HEK293 (cell line): ENCODE data around the gene ARHGDIG.

Source experiments
- CTCF ChIA-PET: fragments of 350-600 bp; formaldehyde crosslinking; extraction: SDS; loops from one replicate; lab custom pipeline; 2021; ENCODE audit warnings: antibody characterized with exemption; lab: Yijun Ruan, JAX
- POLR2A ChIA-PET: fragments of 300-600 bp; formaldehyde crosslinking; extraction: SDS; loops from one replicate; lab custom pipeline; 2020; ENCODE audit warnings: antibody characterized with exemption, inconsistent platforms; lab: Yijun Ruan, JAX
- H3K27ac ChIP-seq: fragments of 200-500 bp; sonication (Bioruptor generic); 2 replicates; pipeline ENCODE4 v1.5.1; 2014; ENCODE audit warnings: low read depth, low read length, control low read depth, inconsistent platforms; ENCODE audit errors: extremely low read depth
- H3K36me3 ChIP-seq, 2 experiments: fragments of 200-500 bp in 1 of 2; sonication (Bioruptor generic) in 1 of 2; 1 replicate in 1 of 2; 2 replicates in 1 of 2; pipeline ENCODE4 v1.5.1; 2014 to 2017; ENCODE audit warnings: inconsistent platforms in 2 of 2, low read length in 2 of 2; ENCODE audit not compliant: control insufficient read depth in 2 of 2, insufficient read depth in 1 of 2
- H3K4me1 ChIP-seq: fragments of 200-500 bp; sonication (Bioruptor generic); 2 replicates; pipeline ENCODE4 v1.5.1; 2014; ENCODE audit warnings: mild to moderate bottlenecking, low read length, inconsistent platforms; ENCODE audit not compliant: control insufficient read depth, insufficient read depth
- H3K4me3 ChIP-seq: 2 replicates; pipeline ENCODE4 v1.5.1; 2011; ENCODE audit warnings: low read depth, mild to moderate bottlenecking, control low read depth, low read length, moderate library complexity
- H3K9me3 ChIP-seq: fragments of 200-500 bp; sonication (Bioruptor generic); 2 replicates; pipeline ENCODE4 v1.5.1; 2014; ENCODE audit warnings: low read depth, low read length, inconsistent platforms; ENCODE audit not compliant: control insufficient read depth, insufficient read depth
- GLI4 ChIP-seq: fragments of 450-650 bp; formaldehyde crosslinking; IDR thresholded peaks from 2 replicates; pipeline ENCODE4 v1.5.1; 2016; ENCODE audit warnings: missing biosample characterization, missing genetic modification characterization
- YY2 ChIP-seq: fragments of 450-650 bp; formaldehyde crosslinking; IDR thresholded peaks from 2 replicates; pipeline ENCODE4 v1.5.1; 2016; ENCODE audit warnings: missing biosample characterization, missing genetic modification characterization
- ZFHX2 ChIP-seq: fragments of 450-650 bp; formaldehyde crosslinking; conservative IDR thresholded peaks from 2 replicates; pipeline ENCODE4 v1.5.1; 2016; ENCODE audit warnings: missing biosample characterization, missing genetic modification characterization
- ZNF146 ChIP-seq: fragments of 450-650 bp; formaldehyde crosslinking; IDR thresholded peaks from 2 replicates; pipeline ENCODE4 v1.5.1; 2016; ENCODE audit warnings: missing biosample characterization, missing genetic modification characterization
- ZNF324 ChIP-seq: fragments of 450-650 bp; formaldehyde crosslinking; IDR thresholded peaks from 2 replicates; pipeline ENCODE4 v1.5.1; 2016; ENCODE audit warnings: missing biosample characterization, missing genetic modification characterization
- ZNF341 ChIP-seq: fragments of 450-650 bp; formaldehyde crosslinking; IDR thresholded peaks from 2 replicates; pipeline ENCODE4; 2016; ENCODE audit warnings: low read depth, missing biosample characterization, missing genetic modification characterization
- ZNF354C ChIP-seq: fragments of 450-650 bp; formaldehyde crosslinking; IDR thresholded peaks from 2 replicates; pipeline ENCODE4 v1.5.1; 2016; ENCODE audit warnings: missing biosample characterization, missing genetic modification characterization, low read depth, borderline replicate concordance
- ZNF501 ChIP-seq: fragments of 450-650 bp; formaldehyde crosslinking; IDR thresholded peaks from 2 replicates; pipeline ENCODE4 v1.5.1; 2016; ENCODE audit warnings: missing biosample characterization, missing genetic modification characterization
- ZNF544 ChIP-seq: fragments of 450-650 bp; formaldehyde crosslinking; IDR thresholded peaks from 2 replicates; pipeline ENCODE4 v1.5.0; 2017; ENCODE audit warnings: missing biosample characterization, missing genetic modification characterization
- ZNF549 ChIP-seq: fragments of 450-650 bp; IDR thresholded peaks from 2 replicates; pipeline ENCODE4 v1.5.1; 2018; ENCODE audit warnings: missing biosample characterization, missing genetic modification characterization, mild to moderate bottlenecking, inconsistent platforms, moderate library complexity
- ZNF626 ChIP-seq: fragments of 450-650 bp; sonication (Bioruptor Pico); formaldehyde crosslinking; IDR thresholded peaks from 2 replicates; pipeline ENCODE4 v1.5.1; 2018; ENCODE audit warnings: missing biosample characterization, missing genetic modification characterization, inconsistent platforms
- ZNF792 ChIP-seq: fragments of 450-650 bp; formaldehyde crosslinking; IDR thresholded peaks from 2 replicates; pipeline ENCODE4 v1.5.1; 2016; ENCODE audit warnings: missing biosample characterization, missing genetic modification characterization
- TF ChIP-seq, protein P1 (sequence below): fragments of 450-650 bp; formaldehyde crosslinking; IDR thresholded peaks from 2 replicates; pipeline ENCODE4 v1.5.1; 2017; ENCODE audit warnings: missing biosample characterization, missing genetic modification characterization
- TF ChIP-seq, protein P2 (sequence below): fragments of 450-650 bp; IDR thresholded peaks from 2 replicates; pipeline ENCODE4 v1.5.1; 2018; ENCODE audit warnings: missing biosample characterization, mild to moderate bottlenecking, missing genetic modification characterization
- TF ChIP-seq, protein P3 (sequence below): IDR thresholded peaks from 2 replicates; pipeline ENCODE4 v1.6.1; 2011; ENCODE audit warnings: mild to moderate bottlenecking, low read depth, low read length, borderline replicate concordance
- TF ChIP-seq, protein P4 (sequence below): fragments of 450-650 bp; formaldehyde crosslinking; IDR thresholded peaks from 2 replicates; pipeline ENCODE4 v1.5.1; 2016; ENCODE audit warnings: missing biosample characterization, missing genetic modification characterization
- TF ChIP-seq, protein P5 (sequence below): fragments of 450-650 bp; formaldehyde crosslinking; IDR thresholded peaks from 2 replicates; pipeline ENCODE4 v1.5.1; 2016; ENCODE audit warnings: missing biosample characterization, missing genetic modification characterization

The ARHGDIG gene

DNA sequence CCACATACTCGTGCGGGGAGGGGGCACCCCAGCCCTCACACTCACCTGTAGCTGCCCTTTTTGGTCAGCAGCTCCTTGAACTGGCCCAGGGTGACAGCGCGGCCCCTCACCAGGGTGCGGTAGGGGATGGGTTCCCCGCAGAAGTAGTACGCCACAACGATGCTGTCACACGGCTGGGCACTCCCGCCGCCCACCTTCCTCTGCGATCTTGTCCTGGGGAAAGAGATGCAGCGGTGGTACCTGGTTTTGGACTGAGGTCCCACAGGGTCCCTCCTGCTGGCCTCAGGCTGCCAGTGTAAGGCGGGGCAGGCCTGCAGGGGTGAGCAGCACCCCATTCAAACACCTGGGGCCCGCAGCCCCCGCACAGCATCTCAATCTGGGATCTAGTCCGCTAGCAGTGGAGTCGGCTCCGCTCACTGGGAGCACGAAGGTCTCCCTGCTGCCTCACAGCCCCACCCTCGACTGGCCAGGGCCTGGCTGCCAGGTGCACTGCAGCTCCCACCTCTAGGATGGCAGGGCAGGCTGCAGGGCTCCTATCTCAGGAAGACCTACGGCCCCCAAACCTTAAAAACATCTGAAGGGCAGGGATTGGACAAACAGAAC is 9.1 kb downstream of the ARHGDIG start (continued):
- TF ChIP-seq, protein P1, sequence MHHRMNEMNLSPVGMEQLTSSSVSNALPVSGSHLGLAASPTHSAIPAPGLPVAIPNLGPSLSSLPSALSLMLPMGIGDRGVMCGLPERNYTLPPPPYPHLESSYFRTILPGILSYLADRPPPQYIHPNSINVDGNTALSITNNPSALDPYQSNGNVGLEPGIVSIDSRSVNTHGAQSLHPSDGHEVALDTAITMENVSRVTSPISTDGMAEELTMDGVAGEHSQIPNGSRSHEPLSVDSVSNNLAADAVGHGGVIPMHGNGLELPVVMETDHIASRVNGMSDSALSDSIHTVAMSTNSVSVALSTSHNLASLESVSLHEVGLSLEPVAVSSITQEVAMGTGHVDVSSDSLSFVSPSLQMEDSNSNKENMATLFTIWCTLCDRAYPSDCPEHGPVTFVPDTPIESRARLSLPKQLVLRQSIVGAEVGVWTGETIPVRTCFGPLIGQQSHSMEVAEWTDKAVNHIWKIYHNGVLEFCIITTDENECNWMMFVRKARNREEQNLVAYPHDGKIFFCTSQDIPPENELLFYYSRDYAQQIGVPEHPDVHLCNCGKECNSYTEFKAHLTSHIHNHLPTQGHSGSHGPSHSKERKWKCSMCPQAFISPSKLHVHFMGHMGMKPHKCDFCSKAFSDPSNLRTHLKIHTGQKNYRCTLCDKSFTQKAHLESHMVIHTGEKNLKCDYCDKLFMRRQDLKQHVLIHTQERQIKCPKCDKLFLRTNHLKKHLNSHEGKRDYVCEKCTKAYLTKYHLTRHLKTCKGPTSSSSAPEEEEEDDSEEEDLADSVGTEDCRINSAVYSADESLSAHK: no peak

DNA sequence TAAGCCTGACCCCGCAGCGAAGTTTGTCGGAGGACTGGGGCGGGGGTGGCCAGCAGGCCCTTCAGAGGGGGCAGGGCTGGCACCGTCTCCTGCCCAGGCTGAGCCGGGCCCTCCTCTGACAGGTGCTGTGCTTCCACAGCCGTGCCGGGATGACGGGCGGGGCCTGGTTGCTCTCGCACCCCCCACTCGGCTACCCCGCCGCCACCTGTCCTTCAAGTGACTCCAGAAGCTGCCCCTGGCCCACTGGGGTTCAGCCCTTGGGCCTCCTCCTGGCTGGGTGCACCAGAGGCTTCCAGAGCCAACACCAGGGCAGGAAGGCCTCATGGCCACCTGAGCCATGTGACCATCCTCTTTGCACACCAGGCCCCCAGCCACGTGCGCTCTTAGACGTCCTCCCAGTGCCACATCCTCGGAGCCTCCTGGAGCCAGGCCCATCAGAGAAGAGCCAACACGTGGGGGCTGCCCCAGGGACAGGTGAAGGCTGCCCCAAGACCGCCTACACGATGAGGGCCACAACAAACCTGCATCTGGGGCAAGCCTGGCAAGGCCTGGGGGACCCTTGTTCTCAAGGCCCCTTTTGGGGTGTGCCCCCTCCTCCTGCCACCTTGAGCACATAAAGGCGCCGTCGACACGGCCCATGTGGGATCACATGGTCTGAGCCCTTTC is 9.8 kb downstream of the ARHGDIG start:
- CTCF ChIA-PET: interaction anchor here (0.5 kb wide), 1 partner anchor 35 kb away, joined by 3 read pairs; no protein-coding TSS in a partner anchor
- Histone ChIP-seq H3K4me1 (no peaks in the 10 kb centered on the region), H3K27ac (no peak overlapping the region), H3K4me3 (no peak overlapping the region), H3K9me3 (no peaks in the 10 kb centered on the region), H3K36me3 (peaks cover 0 to 73% of the 10 kb centered on the region in 2 experiments; a peak in 2 of 3 replicates)
- TF ChIP-seq, protein P2, sequence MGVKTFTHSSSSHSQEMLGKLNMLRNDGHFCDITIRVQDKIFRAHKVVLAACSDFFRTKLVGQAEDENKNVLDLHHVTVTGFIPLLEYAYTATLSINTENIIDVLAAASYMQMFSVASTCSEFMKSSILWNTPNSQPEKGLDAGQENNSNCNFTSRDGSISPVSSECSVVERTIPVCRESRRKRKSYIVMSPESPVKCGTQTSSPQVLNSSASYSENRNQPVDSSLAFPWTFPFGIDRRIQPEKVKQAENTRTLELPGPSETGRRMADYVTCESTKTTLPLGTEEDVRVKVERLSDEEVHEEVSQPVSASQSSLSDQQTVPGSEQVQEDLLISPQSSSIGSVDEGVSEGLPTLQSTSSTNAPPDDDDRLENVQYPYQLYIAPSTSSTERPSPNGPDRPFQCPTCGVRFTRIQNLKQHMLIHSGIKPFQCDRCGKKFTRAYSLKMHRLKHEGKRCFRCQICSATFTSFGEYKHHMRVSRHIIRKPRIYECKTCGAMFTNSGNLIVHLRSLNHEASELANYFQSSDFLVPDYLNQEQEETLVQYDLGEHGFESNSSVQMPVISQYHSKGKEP (tag by site-specific recombination): no peak
- no peak for TF ChIP-seq ZNF626 (tag by site-specific recombination)
- no peak for TF ChIP-seq GLI4
- TF ChIP-seq ZNF146 (tag by site-specific recombination): no peak
- TF ChIP-seq, protein P3, sequence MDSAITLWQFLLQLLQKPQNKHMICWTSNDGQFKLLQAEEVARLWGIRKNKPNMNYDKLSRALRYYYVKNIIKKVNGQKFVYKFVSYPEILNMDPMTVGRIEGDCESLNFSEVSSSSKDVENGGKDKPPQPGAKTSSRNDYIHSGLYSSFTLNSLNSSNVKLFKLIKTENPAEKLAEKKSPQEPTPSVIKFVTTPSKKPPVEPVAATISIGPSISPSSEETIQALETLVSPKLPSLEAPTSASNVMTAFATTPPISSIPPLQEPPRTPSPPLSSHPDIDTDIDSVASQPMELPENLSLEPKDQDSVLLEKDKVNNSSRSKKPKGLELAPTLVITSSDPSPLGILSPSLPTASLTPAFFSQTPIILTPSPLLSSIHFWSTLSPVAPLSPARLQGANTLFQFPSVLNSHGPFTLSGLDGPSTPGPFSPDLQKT: no peak
- TF ChIP-seq, protein P4, sequence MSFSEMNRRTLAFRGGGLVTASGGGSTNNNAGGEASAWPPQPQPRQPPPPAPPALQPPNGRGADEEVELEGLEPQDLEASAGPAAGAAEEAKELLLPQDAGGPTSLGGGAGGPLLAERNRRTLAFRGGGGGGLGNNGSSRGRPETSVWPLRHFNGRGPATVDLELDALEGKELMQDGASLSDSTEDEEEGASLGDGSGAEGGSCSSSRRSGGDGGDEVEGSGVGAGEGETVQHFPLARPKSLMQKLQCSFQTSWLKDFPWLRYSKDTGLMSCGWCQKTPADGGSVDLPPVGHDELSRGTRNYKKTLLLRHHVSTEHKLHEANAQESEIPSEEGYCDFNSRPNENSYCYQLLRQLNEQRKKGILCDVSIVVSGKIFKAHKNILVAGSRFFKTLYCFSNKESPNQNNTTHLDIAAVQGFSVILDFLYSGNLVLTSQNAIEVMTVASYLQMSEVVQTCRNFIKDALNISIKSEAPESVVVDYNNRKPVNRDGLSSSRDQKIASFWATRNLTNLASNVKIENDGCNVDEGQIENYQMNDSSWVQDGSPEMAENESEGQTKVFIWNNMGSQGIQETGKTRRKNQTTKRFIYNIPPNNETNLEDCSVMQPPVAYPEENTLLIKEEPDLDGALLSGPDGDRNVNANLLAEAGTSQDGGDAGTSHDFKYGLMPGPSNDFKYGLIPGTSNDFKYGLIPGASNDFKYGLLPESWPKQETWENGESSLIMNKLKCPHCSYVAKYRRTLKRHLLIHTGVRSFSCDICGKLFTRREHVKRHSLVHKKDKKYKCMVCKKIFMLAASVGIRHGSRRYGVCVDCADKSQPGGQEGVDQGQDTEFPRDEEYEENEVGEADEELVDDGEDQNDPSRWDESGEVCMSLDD (tag by site-specific recombination): no peak
- TF ChIP-seq ZNF324 (tag by site-specific recombination): no peak
- no peak for TF ChIP-seq ZNF792 (tag by site-specific recombination)
- TF ChIP-seq ZNF544: no peak
- no peak for TF ChIP-seq ZFHX2 (tag by site-specific recombination)
- TF ChIP-seq YY2 (tag by site-specific recombination): no peak
- no peak for TF ChIP-seq ZNF501
- no peak for TF ChIP-seq ZNF549
- TF ChIP-seq ZNF354C (tag by site-specific recombination): no peak
- TF ChIP-seq ZNF341 (tag by site-specific recombination): no peak
- TF ChIP-seq, protein P5, sequence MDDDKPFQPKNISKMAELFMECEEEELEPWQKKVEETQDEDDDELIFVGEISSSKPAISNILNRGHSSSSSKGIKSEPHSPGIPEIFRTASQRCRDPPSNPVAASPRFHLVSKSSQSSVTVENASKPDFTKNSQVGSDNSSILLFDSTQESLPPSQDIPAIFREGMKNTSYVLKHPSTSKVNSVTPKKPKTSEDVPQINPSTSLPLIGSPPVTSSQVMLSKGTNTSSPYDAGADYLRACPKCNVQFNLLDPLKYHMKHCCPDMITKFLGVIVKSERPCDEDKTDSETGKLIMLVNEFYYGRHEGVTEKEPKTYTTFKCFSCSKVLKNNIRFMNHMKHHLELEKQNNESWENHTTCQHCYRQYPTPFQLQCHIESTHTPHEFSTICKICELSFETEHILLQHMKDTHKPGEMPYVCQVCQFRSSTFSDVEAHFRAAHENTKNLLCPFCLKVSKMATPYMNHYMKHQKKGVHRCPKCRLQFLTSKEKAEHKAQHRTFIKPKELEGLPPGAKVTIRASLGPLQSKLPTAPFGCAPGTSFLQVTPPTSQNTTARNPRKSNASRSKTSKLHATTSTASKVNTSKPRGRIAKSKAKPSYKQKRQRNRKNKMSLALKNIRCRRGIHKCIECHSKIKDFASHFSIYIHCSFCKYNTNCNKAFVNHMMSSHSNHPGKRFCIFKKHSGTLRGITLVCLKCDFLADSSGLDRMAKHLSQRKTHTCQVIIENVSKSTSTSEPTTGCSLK (tag by site-specific recombination): no peak
- POLR2A ChIA-PET: no interaction called here
